ENCODE results near the gene ENOX2. TPM values are rescaled to one million over a fixed set of nuclear protein-coding genes. Genes with fewer than 3 reads are reported as not detected.

ENOX2 gene
- total and polyA plus RNA-seq, 2 donors (not counting 1 experiment from before 2014, with no cell fraction given), result 5.1 to 18.8 TPM

DNA sequence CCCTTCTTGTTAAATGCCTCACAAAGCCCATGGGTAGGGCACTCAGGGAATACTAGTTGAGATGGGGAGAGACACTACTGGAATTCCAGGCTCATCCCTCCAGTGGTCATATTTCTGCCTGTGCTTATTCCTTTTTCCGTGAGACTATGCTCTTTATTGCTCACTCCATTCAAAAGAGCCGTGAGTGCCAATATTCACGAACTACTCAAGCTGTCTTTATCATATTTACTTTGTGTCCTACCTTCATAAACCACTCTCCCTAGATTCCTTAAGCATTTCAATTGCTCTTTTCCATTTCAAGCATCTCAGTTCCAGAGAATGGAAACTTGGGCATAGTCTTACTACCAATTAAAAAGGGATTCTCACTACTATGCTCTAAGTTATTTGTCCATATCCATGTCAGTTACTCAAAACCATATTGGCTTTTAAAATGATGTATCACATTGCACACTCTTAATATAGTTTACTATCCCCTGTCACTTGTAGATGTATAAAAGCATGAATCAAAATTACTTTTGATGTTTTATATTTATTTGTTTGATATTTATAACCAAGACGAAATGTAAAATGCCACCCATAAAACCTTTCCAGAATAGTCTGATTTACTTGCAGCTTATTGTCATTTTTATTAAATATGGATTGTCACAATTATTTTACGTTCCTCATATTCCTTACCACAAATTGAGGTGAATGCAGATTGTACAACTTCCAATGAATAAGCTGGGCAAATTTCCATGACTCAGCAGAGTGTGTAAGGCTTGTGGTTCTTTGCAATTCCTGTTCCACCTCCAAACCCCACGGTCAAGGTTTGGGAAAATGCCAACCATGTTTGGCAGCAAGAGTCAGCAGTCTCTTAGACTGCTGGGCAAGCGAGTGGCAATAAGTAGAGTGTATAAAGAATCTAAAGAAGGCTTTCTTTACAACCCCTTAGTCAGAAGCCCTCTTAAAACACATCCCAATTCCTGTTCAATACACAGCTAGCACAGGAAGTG, 24.4 kb downstream of the ENOX2 start:
- intact Hi-C loops (cut with micrococcal nuclease), result no loop called here
- Histone ChIP-seq H3K79me2 (ENCODE audit: control insufficient read depth, insufficient read depth, low read length) (peaks cover 6% of the 10 kb centered on the region), H3K4me1 (ENCODE audit: control insufficient read depth in 2 of 2, insufficient read depth in 2 of 2, low read length in 2 of 2) (no peaks in the 10 kb centered on the region), H3K27ac (ENCODE audit: low read length in 2 of 2) (no peak overlapping the region), H3K36me3 (replicated peaks in 1 of 2; ENCODE audit: control extremely low read depth in 1 of 2, control insufficient read depth in 1 of 2, extremely low read depth in 1 of 2, insufficient read depth in 2 of 2, low read length in 1 of 2) (no peaks in the 10 kb centered on the region), H3K9ac (ENCODE audit: low read length) (no peak overlapping the region), H3K4me3 (ENCODE audit: control extremely low read depth in 1 of 5, extremely low read depth in 1 of 5, insufficient read depth in 1 of 5, low read depth in 2 of 5, low read length in 4 of 5) (no peak overlapping the region), H2AFZ (ENCODE audit: insufficient read depth, low read depth, low read length, poor library complexity, severe bottlenecking) (no peak overlapping the region), H4K20me1 (ENCODE audit: control insufficient read depth, insufficient read depth, low read length, poor library complexity, severe bottlenecking) (no peaks in the 10 kb centered on the region), H3K4me2 (replicated peaks; ENCODE audit: low read depth, low read length, poor library complexity, severe bottlenecking) (no peak overlapping the region), H3K27me3 (replicated peaks in 1 of 4; ENCODE audit: control extremely low read depth in 1 of 4, control insufficient read depth in 3 of 4, insufficient read depth in 4 of 4, low read length in 3 of 4) (no peaks in the 10 kb centered on the region), H3K9me3 (ENCODE audit: control extremely low read depth in 1 of 3, control insufficient read depth in 2 of 3, insufficient read depth in 1 of 3, low read length in 2 of 3) (no peaks in the 10 kb centered on the region)
- TF ChIP-seq, protein P1, sequence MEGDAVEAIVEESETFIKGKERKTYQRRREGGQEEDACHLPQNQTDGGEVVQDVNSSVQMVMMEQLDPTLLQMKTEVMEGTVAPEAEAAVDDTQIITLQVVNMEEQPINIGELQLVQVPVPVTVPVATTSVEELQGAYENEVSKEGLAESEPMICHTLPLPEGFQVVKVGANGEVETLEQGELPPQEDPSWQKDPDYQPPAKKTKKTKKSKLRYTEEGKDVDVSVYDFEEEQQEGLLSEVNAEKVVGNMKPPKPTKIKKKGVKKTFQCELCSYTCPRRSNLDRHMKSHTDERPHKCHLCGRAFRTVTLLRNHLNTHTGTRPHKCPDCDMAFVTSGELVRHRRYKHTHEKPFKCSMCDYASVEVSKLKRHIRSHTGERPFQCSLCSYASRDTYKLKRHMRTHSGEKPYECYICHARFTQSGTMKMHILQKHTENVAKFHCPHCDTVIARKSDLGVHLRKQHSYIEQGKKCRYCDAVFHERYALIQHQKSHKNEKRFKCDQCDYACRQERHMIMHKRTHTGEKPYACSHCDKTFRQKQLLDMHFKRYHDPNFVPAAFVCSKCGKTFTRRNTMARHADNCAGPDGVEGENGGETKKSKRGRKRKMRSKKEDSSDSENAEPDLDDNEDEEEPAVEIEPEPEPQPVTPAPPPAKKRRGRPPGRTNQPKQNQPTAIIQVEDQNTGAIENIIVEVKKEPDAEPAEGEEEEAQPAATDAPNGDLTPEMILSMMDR (IDR thresholded peaks at IDR 0.05), result no peak
- no peak for TF ChIP-seq EZH2 (IDR thresholded peaks at IDR 0.05; ENCODE audit: borderline replicate concordance, insufficient read depth, low read depth, low read length, poor library complexity, severe bottlenecking)
- WGBS (ENCODE audit: insufficient coverage), result 94% methylated on average over 3 of the region's 7 CpGs
- H3K27me3 Mint-ChIP-seq, result no peaks in the 10 kb centered on the region
- H3K9me3 Mint-ChIP-seq (ENCODE audit: insufficient read depth), result peaks cover 3% of the 10 kb centered on the region
- H3K27ac Mint-ChIP-seq, result no peak overlapping the region
- POLR2A ChIA-PET, result no interaction called here
- ATAC-seq (ENCODE audit: low read depth) (no peak), DNase-seq (no peak)
- H3K4me3 Mint-ChIP-seq, result no peak overlapping the region
- no peaks in the 10 kb centered on the region for H3K4me1 Mint-ChIP-seq
- CTCF ChIA-PET, result no interaction called here

DNA sequence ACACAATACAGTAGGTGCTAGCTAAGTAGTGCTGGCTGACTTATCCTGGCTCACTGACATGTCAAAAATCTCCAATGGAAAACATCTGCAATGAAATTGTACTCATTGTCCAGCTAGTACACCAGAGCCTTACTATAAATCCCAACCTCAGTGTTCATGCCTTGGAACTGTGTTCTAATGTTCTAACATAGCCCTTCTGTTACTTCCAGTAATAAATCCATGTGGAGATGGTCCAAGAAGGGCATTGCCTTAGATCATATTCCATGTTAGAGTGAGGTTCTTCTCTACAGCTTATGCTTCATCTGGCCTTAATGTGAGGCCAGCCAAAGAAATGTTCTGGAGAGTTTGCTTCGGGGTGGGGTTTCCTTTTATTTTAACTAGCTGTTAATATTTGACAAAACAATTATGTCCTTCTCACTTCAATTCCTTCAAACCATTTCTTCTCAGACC, 25.1 kb downstream of the ENOX2 start:
- no peak overlapping the region for H2AFZ ChIP-seq (ENCODE audit: insufficient read depth, low read depth, low read length, poor library complexity, severe bottlenecking)
- Mint-ChIP-seq H3K4me1 (no peaks in the 10 kb centered on the region), H3K27me3 (no peaks in the 10 kb centered on the region), H3K4me3 (no peak overlapping the region), H3K9me3 (ENCODE audit: insufficient read depth) (peaks cover 3% of the 10 kb centered on the region), H3K27ac (no peak overlapping the region)
- H3K4me2 ChIP-seq (replicated peaks; ENCODE audit: low read depth, low read length, poor library complexity, severe bottlenecking), result no peak overlapping the region
- H3K27me3 ChIP-seq (replicated peaks in 1 of 4; ENCODE audit: control extremely low read depth in 1 of 4, control insufficient read depth in 3 of 4, insufficient read depth in 4 of 4, low read length in 3 of 4), result no peaks in the 10 kb centered on the region
- DNase-seq (no peak), ATAC-seq (ENCODE audit: low read depth) (no peak)
- no peaks in the 10 kb centered on the region for H3K36me3 ChIP-seq (replicated peaks in 1 of 2; ENCODE audit: control extremely low read depth in 1 of 2, control insufficient read depth in 1 of 2, extremely low read depth in 1 of 2, insufficient read depth in 2 of 2, low read length in 1 of 2)
- H3K4me3 ChIP-seq (ENCODE audit: control extremely low read depth in 1 of 5, extremely low read depth in 1 of 5, insufficient read depth in 1 of 5, low read depth in 2 of 5, low read length in 4 of 5), result no peak overlapping the region
- no CpG with 5 or more reads among the region's 1 CpG for WGBS (ENCODE audit: insufficient coverage)
- CTCF ChIA-PET, result no interaction called here
- no peak overlapping the region for H3K9ac ChIP-seq (ENCODE audit: low read length)
- intact Hi-C loops (cut with micrococcal nuclease), result no loop called here
- H3K79me2 ChIP-seq (ENCODE audit: control insufficient read depth, insufficient read depth, low read length), result peaks cover 6% of the 10 kb centered on the region
- no peaks in the 10 kb centered on the region for H4K20me1 ChIP-seq (ENCODE audit: control insufficient read depth, insufficient read depth, low read length, poor library complexity, severe bottlenecking)
- POLR2A ChIA-PET, result no interaction called here
- TF ChIP-seq, protein P1 (IDR thresholded peaks at IDR 0.05), result no peak
- no peak for TF ChIP-seq EZH2 (IDR thresholded peaks at IDR 0.05; ENCODE audit: borderline replicate concordance, insufficient read depth, low read depth, low read length, poor library complexity, severe bottlenecking)
- H3K4me1 ChIP-seq (ENCODE audit: control insufficient read depth in 2 of 2, insufficient read depth in 2 of 2, low read length in 2 of 2), result no peaks in the 10 kb centered on the region
- no peaks in the 10 kb centered on the region for H3K9me3 ChIP-seq (ENCODE audit: control extremely low read depth in 1 of 3, control insufficient read depth in 2 of 3, insufficient read depth in 1 of 3, low read length in 2 of 3)
- H3K27ac ChIP-seq (ENCODE audit: low read length in 2 of 2), result no peak overlapping the region
